ENCODE data around the gene CRELD2.

DNA sequence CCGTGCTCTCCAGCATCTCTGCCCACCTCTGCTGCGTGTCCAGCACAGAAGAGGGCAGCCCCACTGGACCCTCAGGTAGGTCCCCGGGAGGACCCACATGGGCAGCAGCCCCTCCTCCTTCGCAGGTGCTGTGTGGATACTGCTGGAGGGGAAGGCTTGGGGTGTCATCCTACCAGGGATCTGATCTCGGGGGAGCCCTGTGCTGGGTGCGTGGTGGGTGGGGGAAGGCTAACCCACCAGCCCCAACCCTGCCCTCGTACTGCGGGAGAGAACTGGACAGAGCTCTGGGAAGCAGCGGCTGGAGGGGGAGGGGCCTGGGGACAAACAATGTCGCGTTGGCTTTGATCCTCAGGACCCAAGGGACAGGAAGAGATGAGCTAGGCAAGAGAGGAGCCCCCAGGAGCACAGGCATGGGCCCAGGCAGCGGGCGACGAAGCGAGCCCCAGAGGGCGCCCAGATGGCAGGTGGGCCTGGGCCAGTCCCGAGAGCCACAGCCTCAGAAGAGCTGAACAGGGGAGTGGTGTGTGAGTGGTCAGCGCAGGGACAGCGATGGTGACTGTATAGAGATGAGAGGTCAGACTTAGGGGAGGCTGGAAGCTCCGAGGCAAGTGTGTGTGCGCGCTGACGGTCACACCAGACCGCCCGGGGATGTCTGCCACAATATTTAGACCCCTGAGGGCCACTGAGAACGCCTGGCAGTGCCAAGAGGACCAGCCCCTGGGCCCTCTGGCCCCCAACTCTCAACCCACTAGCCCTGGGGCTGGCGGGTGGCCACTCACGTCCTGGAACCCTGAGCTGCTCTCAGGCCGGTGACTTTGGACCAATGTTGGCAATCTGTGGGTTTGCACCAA, 40.7 kb downstream of the CRELD2 start:
- TF ChIP-seq REST (IDR thresholded peaks at IDR 0.05) (no peak), CTCF (IDR thresholded peaks at IDR 0.05) (no peak), BHLHE40 (IDR thresholded peaks at IDR 0.05; ENCODE audit: low read depth, low read length) (no peak), GATA3 (IDR thresholded peaks at IDR 0.05; ENCODE audit: borderline replicate concordance) (no peak)

All from A549 (cell line).